ENCODE measurements around the gene TRPM1. TPM values are rescaled to one million over a fixed set of nuclear protein-coding genes. Genes with fewer than 3 reads are reported as not detected.

Gene TRPM1
- total and polyA plus RNA-seq, 2 experiments from 2014 or later: not detected

DNA sequence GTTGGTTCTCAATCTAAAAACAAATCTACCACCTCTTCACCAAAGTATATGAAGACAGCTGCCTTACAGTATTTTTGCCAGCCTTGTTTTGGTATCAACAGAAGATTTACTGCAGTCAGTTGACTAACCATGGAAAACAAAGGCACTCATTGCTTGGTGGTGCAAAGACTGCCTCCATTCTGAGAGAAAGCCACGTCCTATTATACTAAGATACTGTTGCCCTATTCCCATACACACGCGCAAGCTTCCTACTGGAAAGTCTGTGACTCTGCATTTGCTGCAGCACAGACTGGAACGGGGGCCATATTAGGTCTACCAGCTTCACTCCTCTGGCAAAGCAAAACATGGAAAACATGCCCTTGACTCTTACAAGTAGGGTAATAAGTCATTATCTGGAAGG lies 128.1 kb downstream of the TRPM1 start:
- no peak overlapping the region for H3K27ac ChIP-seq
- H3K36me3 ChIP-seq: peaks cover 27% of the 10 kb centered on the region
- H3K27me3 ChIP-seq: no peaks in the 10 kb centered on the region
- H3K9me3 ChIP-seq (ENCODE audit: low read depth): no peaks in the 10 kb centered on the region
- DNase-seq (ENCODE audit: low read depth in 1 of 2, low spot score in 1 of 2): no peak
- H3K4me1 ChIP-seq (ENCODE audit: low read depth): peaks cover 6% of the 10 kb centered on the region
- H3K4me3 ChIP-seq: no peak overlapping the region
- TF ChIP-seq, protein P1, sequence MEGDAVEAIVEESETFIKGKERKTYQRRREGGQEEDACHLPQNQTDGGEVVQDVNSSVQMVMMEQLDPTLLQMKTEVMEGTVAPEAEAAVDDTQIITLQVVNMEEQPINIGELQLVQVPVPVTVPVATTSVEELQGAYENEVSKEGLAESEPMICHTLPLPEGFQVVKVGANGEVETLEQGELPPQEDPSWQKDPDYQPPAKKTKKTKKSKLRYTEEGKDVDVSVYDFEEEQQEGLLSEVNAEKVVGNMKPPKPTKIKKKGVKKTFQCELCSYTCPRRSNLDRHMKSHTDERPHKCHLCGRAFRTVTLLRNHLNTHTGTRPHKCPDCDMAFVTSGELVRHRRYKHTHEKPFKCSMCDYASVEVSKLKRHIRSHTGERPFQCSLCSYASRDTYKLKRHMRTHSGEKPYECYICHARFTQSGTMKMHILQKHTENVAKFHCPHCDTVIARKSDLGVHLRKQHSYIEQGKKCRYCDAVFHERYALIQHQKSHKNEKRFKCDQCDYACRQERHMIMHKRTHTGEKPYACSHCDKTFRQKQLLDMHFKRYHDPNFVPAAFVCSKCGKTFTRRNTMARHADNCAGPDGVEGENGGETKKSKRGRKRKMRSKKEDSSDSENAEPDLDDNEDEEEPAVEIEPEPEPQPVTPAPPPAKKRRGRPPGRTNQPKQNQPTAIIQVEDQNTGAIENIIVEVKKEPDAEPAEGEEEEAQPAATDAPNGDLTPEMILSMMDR (IDR thresholded peaks at IDR 0.05; ENCODE audit: low read depth, low read length): no peak

DNA sequence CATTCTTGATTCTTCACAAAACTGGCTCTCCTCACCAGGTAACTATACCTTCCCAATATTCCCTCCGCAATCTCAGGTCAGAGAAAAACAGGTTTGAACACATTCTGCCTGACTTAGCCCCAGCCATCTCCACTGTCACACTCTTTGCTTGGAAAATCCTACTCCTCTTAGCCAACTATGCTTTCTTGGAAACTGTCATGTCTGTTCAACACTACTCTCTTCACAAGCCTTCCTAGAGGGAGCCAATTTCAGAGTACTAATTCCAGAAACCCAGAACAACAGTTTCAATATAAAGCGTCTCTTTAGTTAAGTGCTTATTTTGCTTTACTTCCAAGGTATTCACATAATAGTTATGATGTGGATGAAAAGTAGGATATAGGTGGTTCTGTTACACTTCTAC lies 131.8 kb downstream of the TRPM1 start:
- H3K27me3 ChIP-seq: no peaks in the 10 kb centered on the region
- H3K36me3 ChIP-seq: peaks cover 32% of the 10 kb centered on the region
- TF ChIP-seq, protein P1 (IDR thresholded peaks at IDR 0.05; ENCODE audit: low read depth, low read length): no peak
- DNase-seq (ENCODE audit: low read depth in 1 of 2, low spot score in 1 of 2): no peak
- no peaks in the 10 kb centered on the region for H3K4me1 ChIP-seq (ENCODE audit: low read depth)
- no peaks in the 10 kb centered on the region for H3K9me3 ChIP-seq (ENCODE audit: low read depth)
- no peak overlapping the region for H3K4me3 ChIP-seq
- H3K27ac ChIP-seq: no peak overlapping the region

DNA sequence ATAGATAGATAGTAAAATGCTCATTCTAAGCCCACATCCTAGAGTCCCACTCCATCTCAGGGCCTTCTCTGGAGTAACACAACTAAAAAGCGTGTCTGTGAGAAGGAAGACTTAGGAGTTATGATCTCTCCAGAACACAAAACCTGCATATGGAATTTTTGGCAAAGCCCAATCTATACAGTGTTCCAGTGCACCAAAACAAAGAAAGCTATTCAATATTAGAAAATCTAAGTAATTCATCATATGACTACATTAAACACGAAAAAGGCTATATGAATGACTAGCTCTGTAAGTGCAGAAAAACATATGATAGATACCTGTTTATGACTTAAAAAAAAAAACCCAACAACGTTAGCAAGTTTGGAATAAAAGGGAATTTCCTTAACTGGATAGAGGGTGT lies 137.8 kb downstream of the TRPM1 start:
- TF ChIP-seq, protein P1 (IDR thresholded peaks at IDR 0.05; ENCODE audit: low read depth, low read length): no peak
- Histone ChIP-seq H3K9me3 (ENCODE audit: low read depth) (no peaks in the 10 kb centered on the region), H3K4me3 (no peak overlapping the region), H3K36me3 (peaks cover 24% of the 10 kb centered on the region), H3K27me3 (no peaks in the 10 kb centered on the region), H3K4me1 (ENCODE audit: low read depth) (peaks cover 4% of the 10 kb centered on the region), H3K27ac (no peak overlapping the region)
- no peak for DNase-seq (ENCODE audit: low read depth in 1 of 2, low spot score in 1 of 2)

DNA sequence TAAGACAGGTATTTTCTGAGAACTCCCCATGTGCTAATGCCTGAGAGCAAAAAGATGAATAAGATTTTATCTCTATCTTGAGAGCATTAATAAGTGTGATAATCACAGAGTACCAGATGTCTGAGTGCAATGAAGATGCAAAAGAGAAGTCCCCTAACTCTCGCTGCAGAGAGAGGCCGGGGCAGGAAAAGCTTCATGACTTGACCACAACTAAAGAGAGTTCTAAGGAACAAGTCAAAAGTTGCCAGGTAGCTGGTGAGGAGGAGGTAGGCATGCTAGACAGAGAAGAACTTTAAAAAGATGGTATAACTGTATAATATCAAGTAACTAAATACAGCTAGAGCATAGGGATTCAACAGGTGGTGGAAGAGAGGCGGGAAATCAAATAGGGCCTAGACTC lies 138.9 kb downstream of the TRPM1 start:
- TF ChIP-seq, protein P1 (IDR thresholded peaks at IDR 0.05; ENCODE audit: low read depth, low read length): no peak
- DNase-seq (ENCODE audit: low read depth in 1 of 2, low spot score in 1 of 2): no peak
- H3K36me3 ChIP-seq: peaks cover 29% of the 10 kb centered on the region
- H3K4me3 ChIP-seq: no peak overlapping the region
- H3K4me1 ChIP-seq (ENCODE audit: low read depth): peaks cover 4% of the 10 kb centered on the region
- H3K27me3 ChIP-seq: no peaks in the 10 kb centered on the region
- H3K27ac ChIP-seq: no peak overlapping the region
- H3K9me3 ChIP-seq (ENCODE audit: low read depth): no peaks in the 10 kb centered on the region

DNA sequence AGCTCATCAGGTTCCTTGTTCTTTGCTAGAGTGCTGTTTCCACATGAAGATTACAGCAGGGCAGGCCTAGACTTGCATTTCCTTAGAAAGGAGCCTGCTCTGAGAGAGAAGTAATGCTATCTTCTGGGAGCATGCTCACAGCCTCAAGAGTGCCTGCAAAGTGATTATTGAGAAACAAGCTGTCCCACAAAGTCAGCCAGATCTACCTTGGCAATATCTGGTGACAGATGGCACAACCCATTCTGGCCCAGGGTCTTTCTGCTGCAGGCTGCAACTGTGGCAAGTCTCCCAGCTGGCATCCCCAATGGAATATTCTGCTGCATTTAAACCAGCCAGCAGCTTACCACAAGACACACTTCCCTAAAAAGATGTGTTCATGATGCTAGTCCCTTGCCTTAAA lies 139.4 kb downstream of the TRPM1 start:
- Histone ChIP-seq H3K27me3 (no peaks in the 10 kb centered on the region), H3K4me1 (ENCODE audit: low read depth) (peaks cover 4% of the 10 kb centered on the region), H3K4me3 (no peak overlapping the region), H3K36me3 (peaks cover 29% of the 10 kb centered on the region), H3K27ac (no peak overlapping the region), H3K9me3 (ENCODE audit: low read depth) (no peaks in the 10 kb centered on the region)
- TF ChIP-seq, protein P1 (IDR thresholded peaks at IDR 0.05; ENCODE audit: low read depth, low read length): no peak
- DNase-seq (ENCODE audit: low read depth in 1 of 2, low spot score in 1 of 2): no peak

DNA sequence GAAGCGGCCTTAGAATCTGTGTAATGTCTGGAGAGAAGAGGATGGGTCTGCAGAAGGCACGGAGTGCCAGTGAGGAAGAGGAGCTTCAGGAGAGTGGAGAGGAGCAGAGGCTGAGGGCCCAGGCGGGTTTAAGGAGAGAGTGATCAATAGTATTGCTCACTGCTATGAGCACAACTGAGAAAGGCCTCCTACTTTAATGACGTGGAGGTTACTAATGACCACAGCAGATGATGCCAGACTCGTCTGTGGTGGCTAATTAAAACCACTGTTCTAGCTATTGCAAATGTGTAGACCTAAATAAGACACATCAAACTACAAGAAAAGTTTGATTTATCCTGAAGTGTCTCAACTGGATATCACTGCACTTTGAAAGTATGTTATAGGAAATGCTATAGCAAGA lies 143.3 kb downstream of the TRPM1 start:
- no peaks in the 10 kb centered on the region for H3K9me3 ChIP-seq (ENCODE audit: low read depth)
- no peaks in the 10 kb centered on the region for H3K27me3 ChIP-seq
- TF ChIP-seq, protein P1 (IDR thresholded peaks at IDR 0.05; ENCODE audit: low read depth, low read length): no peak
- H3K4me3 ChIP-seq: no peak overlapping the region
- no peak for DNase-seq (ENCODE audit: low read depth in 1 of 2, low spot score in 1 of 2)
- H3K4me1 ChIP-seq (ENCODE audit: low read depth): peaks cover 4% of the 10 kb centered on the region
- H3K36me3 ChIP-seq: peaks cover 30% of the 10 kb centered on the region
- no peak overlapping the region for H3K27ac ChIP-seq

All from cardiac muscle cell (in vitro differentiated cells and primary cell).